GM12891 (cell line): Measurements from ENCODE around the gene EXTL1.

ENCODE experiments used
- POLR2A ChIP-seq: IDR thresholded peaks from 2 replicates; pipeline ENCODE4 v1.6.1; 2011; ENCODE audit warnings: low read depth, low read length, control low read depth
- POLR2AphosphoS5 ChIP-seq: IDR thresholded peaks from 2 replicates; pipeline ENCODE4 v1.6.1; 2011; ENCODE audit warnings: low read depth, low read length, control low read depth
- TAF1 ChIP-seq: IDR thresholded peaks from 2 replicates; pipeline ENCODE4 v1.6.1; 2011; ENCODE audit warnings: low read depth, low read length, control low read depth

DNA sequence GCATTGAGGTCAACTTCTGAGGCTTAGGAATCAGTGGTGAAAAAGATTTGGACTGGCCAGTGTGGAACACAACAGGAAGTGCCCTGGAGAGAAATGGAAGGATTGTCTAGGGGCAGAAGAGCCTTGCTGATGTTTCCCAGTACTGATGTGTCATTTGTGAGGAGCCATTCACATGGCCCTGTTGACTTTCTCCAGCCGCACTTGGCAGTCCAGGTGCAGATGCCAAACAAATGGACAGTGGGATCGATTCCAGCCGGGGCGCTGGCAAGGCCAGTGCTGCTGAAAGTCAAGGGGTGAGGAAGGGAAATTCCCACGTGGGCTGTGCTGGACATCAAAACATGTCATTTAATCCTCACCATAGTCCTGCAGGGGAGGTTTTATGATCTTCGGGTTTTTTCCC, 50.7 kb downstream of the EXTL1 start:
- no peak for TF ChIP-seq POLR2AphosphoS5
- no peak for TF ChIP-seq TAF1
- TF ChIP-seq POLR2A, result no peak
